NB4 (cell line): Measurements from ENCODE around the gene ABCG4.
A peak's percentile ranks its signal among the peaks of the same experiment; 100 is the strongest.

ENCODE experiments used
- DNase-seq: peaks from one replicate; pipeline ENCODE4 v3.0.0; 2010; ENCODE audit warnings: low read depth
- H3K4me3 ChIP-seq: one replicate; pipeline ENCODE4 v1.5.1; 2011; ENCODE audit warnings: mild to moderate bottlenecking, low read depth, low read length, moderate library complexity
- CTCF ChIP-seq: IDR thresholded peaks from one replicate; pipeline ENCODE4 v1.5.1; 2012; ENCODE audit warnings: low read depth, low read length
- MAX ChIP-seq: IDR thresholded peaks from 2 replicates; pipeline ENCODE4 v1.6.1; 2011; ENCODE audit warnings: low read depth, low read length
- MYC ChIP-seq: IDR thresholded peaks from 2 replicates; pipeline ENCODE4 v1.6.1; 2011; ENCODE audit warnings: low read depth, low read length
- POLR2A ChIP-seq: IDR thresholded peaks from 2 replicates; pipeline ENCODE4 v1.6.1; 2011; ENCODE audit warnings: mild to moderate bottlenecking; ENCODE audit not compliant: insufficient read length; ENCODE audit errors: extremely low read depth

The ABCG4 gene

DNA sequence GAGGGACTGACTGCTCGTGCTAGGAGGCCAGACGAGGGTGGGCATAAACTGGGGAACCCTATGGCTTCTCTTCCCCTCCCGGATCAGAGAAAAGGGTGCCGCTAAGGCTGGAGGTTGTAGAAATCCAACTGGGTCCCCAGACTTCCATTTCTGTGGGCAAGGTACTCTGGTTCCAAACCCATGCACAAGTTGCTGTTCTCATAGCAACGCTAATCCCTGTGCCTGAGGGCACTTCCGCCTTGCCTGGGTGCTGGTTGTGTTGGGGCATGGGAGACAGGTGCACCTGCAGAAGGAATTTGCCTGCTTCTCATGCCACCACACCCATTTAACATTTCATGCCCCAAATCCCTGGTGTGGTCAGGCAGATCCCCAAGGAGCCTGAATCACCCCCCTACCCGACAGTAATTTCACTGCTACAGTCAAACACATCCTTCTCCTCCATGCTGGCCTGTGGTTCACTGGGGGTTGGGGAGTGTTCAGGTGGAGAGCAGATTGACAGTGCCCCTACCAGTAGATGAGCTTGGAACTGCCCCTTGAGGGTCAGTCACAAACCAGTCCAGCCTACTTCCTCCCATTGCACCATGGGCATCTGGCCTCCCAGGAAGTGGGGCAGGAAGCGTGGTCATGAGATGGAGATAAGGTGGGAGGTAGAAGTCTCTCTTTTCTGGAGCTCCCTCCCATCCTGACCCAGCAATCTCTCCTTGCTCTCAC lies 40.6 kb upstream of the ABCG4 start:
- H3K4me3 ChIP-seq = peak overlapping the region; percentile 92
- TF ChIP-seq MYC (peak; percentile 76; the same call in 1 of the 2 replicates), CTCF (no peak), POLR2A (no peak), MAX (peak; percentile 68)
- DNase-seq = peak; percentile 85

- TF ChIP-seq MYC (no peak), POLR2A (no peak), CTCF (no peak), MAX (no peak)
- H3K4me3 ChIP-seq = peak overlapping the region; percentile 92
- DNase-seq = no peak
Observed at GRCh38 chr11:119108857-119109221, 40.0 kb upstream of the ABCG4 start.

DNA sequence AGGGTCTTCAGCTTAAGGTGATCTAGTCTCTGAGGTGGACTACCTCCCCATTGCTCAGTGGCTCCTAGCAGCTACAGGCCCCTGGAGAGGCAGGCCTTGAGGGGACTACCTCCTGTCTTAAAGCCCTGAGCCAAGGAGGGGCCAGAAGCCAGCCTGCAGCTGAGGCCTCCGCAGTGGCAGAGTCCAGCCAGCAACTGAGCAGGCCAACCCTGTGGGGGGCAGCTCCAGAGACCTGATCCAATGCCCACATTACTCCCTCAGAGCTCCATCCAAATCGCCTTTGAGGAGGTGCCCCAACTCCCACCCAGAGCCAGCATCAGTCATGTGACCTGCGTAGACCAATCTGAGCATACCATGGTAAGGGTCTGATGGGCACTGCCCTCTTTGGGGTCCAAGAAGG lies 39.0 kb upstream of the ABCG4 start:
- TF ChIP-seq POLR2A (no peak), MYC (no peak), MAX (no peak), CTCF (no peak)
- no peak overlapping the region for H3K4me3 ChIP-seq
- no peak for DNase-seq

- DNase-seq = no peak
- H3K4me3 ChIP-seq = no peak overlapping the region
- no peak for TF ChIP-seq CTCF
- TF ChIP-seq MAX = no peak
- TF ChIP-seq POLR2A = no peak
- TF ChIP-seq MYC = no peak
Observed at GRCh38 chr11:119110439-119110838, 38.4 kb upstream of the ABCG4 start.

DNA sequence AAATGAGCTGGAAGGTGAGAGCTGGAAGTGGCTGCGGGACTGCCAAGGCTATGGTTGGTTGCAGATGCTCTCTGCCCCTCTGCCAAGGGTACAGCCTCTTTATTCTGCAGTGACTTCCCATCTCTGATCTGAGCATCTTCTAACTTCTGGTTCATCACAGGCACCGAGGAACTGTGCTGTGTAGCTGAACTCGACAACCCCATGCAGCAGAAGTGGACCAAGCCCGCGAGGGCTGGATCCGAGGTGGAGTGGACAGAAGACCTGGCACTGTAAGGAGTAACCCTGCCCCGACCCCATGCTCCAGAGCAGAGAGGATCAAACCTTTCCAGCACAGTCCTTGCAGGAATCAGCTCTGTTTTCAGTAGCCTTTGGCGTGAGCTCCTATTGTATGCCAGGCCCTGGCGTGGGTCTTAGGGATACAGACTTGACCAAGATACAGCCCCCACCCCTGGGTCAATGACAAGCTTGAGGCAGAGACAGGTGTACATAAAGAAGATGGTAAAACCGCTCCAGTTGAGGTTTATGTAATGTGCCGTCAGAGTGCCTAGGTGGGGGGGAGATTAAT lies 37.4 kb upstream of the ABCG4 start:
- no peak overlapping the region for H3K4me3 ChIP-seq
- no peak for TF ChIP-seq MAX
- TF ChIP-seq MYC = no peak
- TF ChIP-seq POLR2A = no peak
- no peak for TF ChIP-seq CTCF
- no peak for DNase-seq
